Peyer's patch (tissue), 4 donors: Measurements from ENCODE around the gene SNTG2. TPM values are rescaled to one million over a fixed set of nuclear protein-coding genes. Genes with fewer than 3 reads are reported as not detected.

Source experiments
- DNase-seq, 3 donors: peaks; one replicate each; pipeline ENCODE4 v3.0.0-alpha.2; 2017 to 2019
- H3K27ac ChIP-seq, 4 donors: fragments of 200-600 bp; sonication (generic); one replicate each; pipeline ENCODE4 v1.5.1; 2016 to 2019
- H3K27me3 ChIP-seq, 2 donors: fragments of 200-600 bp; sonication (generic); one replicate each; pipeline ENCODE4 v1.5.1; 2019
- H3K36me3 ChIP-seq, 3 donors: fragments of 200-600 bp; sonication (generic); one replicate each; pipeline ENCODE4 v1.5.1; 2016 to 2019
- H3K4me1 ChIP-seq, 4 donors: fragments of 200-600 bp; sonication (generic); one replicate each; pipeline ENCODE4 v1.5.1; 2016 to 2019
- H3K4me3 ChIP-seq, 4 donors: fragments of 200-600 bp; sonication (generic); 1 replicate in 3 of 4; 2 replicates in 1 of 4; pipeline ENCODE4 v1.5.1; 2016 to 2019; ENCODE audit warnings: mild to moderate bottlenecking in 1 of 4
- H3K9me3 ChIP-seq, 4 donors: fragments of 200-600 bp; sonication (generic); one replicate each; pipeline ENCODE4 v1.5.1; 2016 to 2019; ENCODE audit warnings: mild to moderate bottlenecking in 1 of 4
- POLR2A ChIP-seq, 2 donors: fragments of 450-650 bp; IDR thresholded peaks; one replicate each; pipeline ENCODE4 v1.5.1; 2017; ENCODE audit warnings: antibody characterized with exemption in 2 of 2, mild to moderate bottlenecking in 2 of 2, moderate library complexity in 2 of 2
- total RNA-seq, 4 donors: library from RNA; depleted of rRNA; stranded (reverse); fragments of >200 nt; gene quantifications; one replicate each; pipeline ENCODE4 v1.1.0, GENCODE V29; 2016
- TF ChIP-seq, protein P1 (sequence below), 6 experiments: fragments of 450-650 bp in 4 of 6; fragments of 200-600 bp in 2 of 6; sonication (generic) in 1 of 6; IDR thresholded peaks; one replicate each; pipeline ENCODE4 v1.5.1; 2017 to 2019; ENCODE audit warnings: antibody characterized with exemption in 6 of 6, mild to moderate bottlenecking in 3 of 6, moderate library complexity in 1 of 6

SNTG2 gene
- total RNA-seq, 4 donors from 2014 or later = 1.8 to 65.2 (median 3.9) TPM

DNA sequence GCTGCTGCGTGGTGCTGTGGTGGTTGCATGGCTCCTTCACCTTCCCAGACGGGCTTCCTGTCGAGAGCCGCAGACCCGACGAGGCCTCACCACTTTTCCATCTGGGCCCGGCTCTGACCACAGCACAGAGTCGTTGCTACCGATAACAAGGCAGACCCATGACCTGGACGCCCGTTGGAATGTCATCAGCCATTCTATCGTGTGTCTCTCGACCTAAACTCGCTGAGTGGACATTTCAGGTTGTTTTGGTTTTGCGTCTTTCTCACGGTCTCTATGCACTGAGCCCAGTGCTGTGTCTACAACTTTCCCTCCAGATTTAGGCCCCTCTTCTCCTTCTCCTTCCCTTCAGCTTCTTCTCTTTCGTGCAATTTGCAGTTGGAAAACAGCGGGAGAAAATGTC lies 257.9 kb downstream of the SNTG2 start:
- Histone ChIP-seq H3K27me3 (no peaks in the 10 kb centered on the region), H3K36me3 (no peaks in the 10 kb centered on the region), H3K4me1 (no peaks in the 10 kb centered on the region), H3K4me3 (no peak overlapping the region), H3K9me3 (no peaks in the 10 kb centered on the region), H3K27ac (no peak overlapping the region)
- no peak for TF ChIP-seq POLR2A (IDR thresholded peaks at IDR 0.05)
- TF ChIP-seq, protein P1, sequence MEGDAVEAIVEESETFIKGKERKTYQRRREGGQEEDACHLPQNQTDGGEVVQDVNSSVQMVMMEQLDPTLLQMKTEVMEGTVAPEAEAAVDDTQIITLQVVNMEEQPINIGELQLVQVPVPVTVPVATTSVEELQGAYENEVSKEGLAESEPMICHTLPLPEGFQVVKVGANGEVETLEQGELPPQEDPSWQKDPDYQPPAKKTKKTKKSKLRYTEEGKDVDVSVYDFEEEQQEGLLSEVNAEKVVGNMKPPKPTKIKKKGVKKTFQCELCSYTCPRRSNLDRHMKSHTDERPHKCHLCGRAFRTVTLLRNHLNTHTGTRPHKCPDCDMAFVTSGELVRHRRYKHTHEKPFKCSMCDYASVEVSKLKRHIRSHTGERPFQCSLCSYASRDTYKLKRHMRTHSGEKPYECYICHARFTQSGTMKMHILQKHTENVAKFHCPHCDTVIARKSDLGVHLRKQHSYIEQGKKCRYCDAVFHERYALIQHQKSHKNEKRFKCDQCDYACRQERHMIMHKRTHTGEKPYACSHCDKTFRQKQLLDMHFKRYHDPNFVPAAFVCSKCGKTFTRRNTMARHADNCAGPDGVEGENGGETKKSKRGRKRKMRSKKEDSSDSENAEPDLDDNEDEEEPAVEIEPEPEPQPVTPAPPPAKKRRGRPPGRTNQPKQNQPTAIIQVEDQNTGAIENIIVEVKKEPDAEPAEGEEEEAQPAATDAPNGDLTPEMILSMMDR (IDR thresholded peaks at IDR 0.05) = no peak
- no peak for DNase-seq

DNA sequence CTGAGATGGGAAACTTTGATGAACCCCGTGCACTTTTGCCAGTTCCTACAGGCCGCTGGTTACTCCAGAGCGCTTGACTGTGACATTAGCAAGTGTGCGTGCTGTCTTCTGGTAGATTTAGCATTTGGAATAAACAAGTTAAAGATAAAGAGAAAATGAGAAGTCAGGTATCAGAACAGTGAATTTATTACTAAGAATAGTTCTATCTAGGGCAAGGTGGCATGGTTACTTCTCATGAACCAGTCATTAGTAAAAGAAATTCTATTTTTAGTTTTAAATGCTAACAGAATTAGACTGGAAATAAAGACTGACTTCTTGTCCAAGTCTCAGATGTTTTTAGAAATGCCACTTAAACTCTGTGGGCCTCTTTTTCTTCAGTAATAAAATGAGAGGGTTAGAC lies 258.6 kb downstream of the SNTG2 start:
- no peak for DNase-seq
- TF ChIP-seq, protein P1 (IDR thresholded peaks at IDR 0.05) = no peak
- TF ChIP-seq POLR2A (IDR thresholded peaks at IDR 0.05) = no peak
- Histone ChIP-seq H3K27ac (no peak overlapping the region), H3K36me3 (no peaks in the 10 kb centered on the region), H3K9me3 (no peaks in the 10 kb centered on the region), H3K27me3 (no peaks in the 10 kb centered on the region), H3K4me1 (no peaks in the 10 kb centered on the region), H3K4me3 (no peak overlapping the region)

DNA sequence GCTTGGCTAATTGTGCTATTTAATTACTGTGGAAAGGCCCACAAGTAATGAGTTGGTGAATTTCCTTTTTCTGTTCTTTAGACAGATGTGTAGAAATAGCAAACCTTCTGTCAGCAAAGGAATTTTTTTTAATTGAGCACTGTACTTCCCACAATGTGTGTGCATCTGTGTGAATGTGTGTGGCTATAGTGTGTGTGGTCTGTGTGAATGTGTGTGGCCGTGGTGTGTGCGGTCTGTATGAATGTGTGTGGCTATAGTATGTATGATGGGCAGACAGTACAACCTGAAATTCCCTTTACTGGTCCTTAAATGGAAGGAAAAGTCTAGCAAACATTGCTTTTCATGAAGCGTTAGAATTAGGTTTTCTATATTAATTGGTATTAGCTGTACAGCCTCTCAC lies 259.1 kb downstream of the SNTG2 start:
- no peak overlapping the region for H3K4me3 ChIP-seq
- no peaks in the 10 kb centered on the region for H3K9me3 ChIP-seq
- no peaks in the 10 kb centered on the region for H3K4me1 ChIP-seq
- no peak for TF ChIP-seq POLR2A (IDR thresholded peaks at IDR 0.05)
- TF ChIP-seq, protein P1 (IDR thresholded peaks at IDR 0.05) = no peak
- H3K36me3 ChIP-seq = no peaks in the 10 kb centered on the region
- no peak overlapping the region for H3K27ac ChIP-seq
- no peaks in the 10 kb centered on the region for H3K27me3 ChIP-seq
- no peak for DNase-seq

DNA sequence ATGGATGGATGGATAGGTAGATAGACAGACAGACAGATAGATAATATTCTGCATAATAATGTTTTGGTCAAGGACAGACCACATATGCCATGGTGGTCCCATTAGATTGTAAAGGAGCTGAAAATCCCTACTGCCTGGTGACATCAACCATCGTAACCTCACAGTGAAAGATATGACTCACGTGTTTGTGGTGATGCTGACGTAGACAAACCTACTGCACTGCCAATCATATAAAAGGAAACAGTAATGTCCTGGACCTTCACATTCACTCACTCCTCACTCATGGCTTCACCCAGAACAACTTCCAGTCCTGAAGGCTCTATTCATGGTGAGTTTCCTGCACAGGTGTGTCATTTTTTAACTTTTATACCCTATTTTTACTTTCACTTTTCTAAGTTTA lies 259.7 kb downstream of the SNTG2 start:
- no peak overlapping the region for H3K27ac ChIP-seq
- H3K9me3 ChIP-seq = no peaks in the 10 kb centered on the region
- H3K4me1 ChIP-seq = no peaks in the 10 kb centered on the region
- no peaks in the 10 kb centered on the region for H3K36me3 ChIP-seq
- no peak for DNase-seq
- no peak overlapping the region for H3K4me3 ChIP-seq
- TF ChIP-seq, protein P1 (IDR thresholded peaks at IDR 0.05) = no peak
- no peak for TF ChIP-seq POLR2A (IDR thresholded peaks at IDR 0.05)
- H3K27me3 ChIP-seq = no peaks in the 10 kb centered on the region

DNA sequence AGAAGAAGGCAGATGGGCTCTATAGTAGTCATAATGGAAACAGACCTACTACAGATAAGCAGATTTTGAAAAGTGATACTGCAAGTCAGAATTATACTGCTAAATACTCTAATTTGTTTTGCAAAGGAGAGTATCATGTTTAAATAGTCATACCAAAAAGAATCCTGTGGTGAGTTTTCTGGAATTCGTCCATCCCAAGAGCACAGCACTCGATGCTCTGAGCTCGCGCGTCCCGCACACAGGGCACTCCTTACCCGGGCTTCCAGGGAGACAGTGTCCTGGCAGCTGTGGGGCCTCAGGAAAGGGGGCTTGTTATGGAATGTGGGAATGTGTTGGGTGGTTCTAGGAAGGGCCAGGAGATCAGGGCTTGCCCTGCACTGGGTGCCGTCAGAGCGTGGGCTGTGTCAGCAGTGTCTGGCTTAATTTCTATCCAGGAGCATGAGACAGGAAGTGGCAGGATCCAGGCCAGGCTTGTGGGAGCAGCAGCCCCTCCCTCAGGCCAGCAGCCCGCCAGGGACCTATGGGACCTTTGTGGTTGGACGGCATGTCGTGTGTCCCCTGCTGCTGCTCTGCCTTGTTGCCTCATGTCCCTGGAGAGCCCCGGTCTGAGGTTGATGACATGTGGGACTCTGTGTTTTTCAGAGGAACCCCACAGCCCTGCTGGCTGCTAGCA lies 269.4 kb downstream of the SNTG2 start:
- Histone ChIP-seq H3K27ac (no peak overlapping the region), H3K9me3 (no peaks in the 10 kb centered on the region)
- no peak for DNase-seq

More for the DNA sequence above, 269.4 kb downstream of the SNTG2 start:
- Histone ChIP-seq H3K36me3 (no peaks in the 10 kb centered on the region), H3K4me3 (no peak overlapping the region), H3K4me1 (no peaks in the 10 kb centered on the region), H3K27me3 (no peaks in the 10 kb centered on the region)
- TF ChIP-seq, protein P1 (IDR thresholded peaks at IDR 0.05) = no peak
- no peak for TF ChIP-seq POLR2A (IDR thresholded peaks at IDR 0.05)
